Keratinocyte (primary cell): ENCODE measurements around the gene TPD52L2. TPM values are rescaled to one million over a fixed set of nuclear protein-coding genes. Genes with fewer than 3 reads are reported as not detected.

Experiments used
- DNase-seq: peaks from one replicate; pipeline ENCODE4 v3.0.0-alpha.2; 2011; ENCODE audit warnings: low read depth, missing footprints, low spot score
- FAIRE-seq: peaks from 2 replicates; lab custom pipeline; 2011; peaks lifted over from hg19 to GRCh38; lab: Jason Lieb, UNC
- H2AFZ ChIP-seq: 2 replicates; pipeline ENCODE4 v1.6.0; 2012; ENCODE audit warnings: low read length, control low read depth, inconsistent platforms; ENCODE audit not compliant: control insufficient read depth
- H3K27ac ChIP-seq: 2 replicates; pipeline ENCODE4 v1.5.1; 2011; ENCODE audit warnings: low read length; ENCODE audit not compliant: control insufficient read depth, insufficient read depth
- H3K27me3 ChIP-seq: 3 replicates; pipeline ENCODE4 v1.6.0; 2011; ENCODE audit warnings: low read length; ENCODE audit not compliant: control insufficient read depth, insufficient read depth; ENCODE audit errors: extremely low read depth
- H3K36me3 ChIP-seq, 2 experiments: 2 replicates in 1 of 2; 3 replicates in 1 of 2; pipeline ENCODE4 v1.5.1; 2011; ENCODE audit warnings: low read length in 2 of 2, mild to moderate bottlenecking in 1 of 2; ENCODE audit not compliant: control insufficient read depth in 2 of 2, insufficient read depth in 2 of 2; ENCODE audit errors: extremely low read depth in 1 of 2
- H3K4me1 ChIP-seq: 3 replicates; pipeline ENCODE4 v1.5.1; 2011; ENCODE audit warnings: low read length; ENCODE audit not compliant: control insufficient read depth, insufficient read depth; ENCODE audit errors: extremely low read depth
- H3K4me2 ChIP-seq: 3 replicates; pipeline ENCODE4 v1.6.0; 2011; ENCODE audit warnings: low read depth, low read length; ENCODE audit not compliant: control insufficient read depth, insufficient read depth; ENCODE audit errors: extremely low read depth
- H3K4me3 ChIP-seq, 3 experiments: fragments of 200-600 bp in 1 of 3; sonication (generic) in 1 of 3; 2 replicates in 2 of 3; 3 replicates in 1 of 3; pipeline ENCODE4 v1.5.1; 2011 to 2016; ENCODE audit warnings: low read length in 3 of 3, mild to moderate bottlenecking in 3 of 3, control low read depth in 2 of 3, inconsistent platforms in 1 of 3, low read depth in 1 of 3, mixed read lengths in 1 of 3, mixed run types in 1 of 3, moderate library complexity in 1 of 3; ENCODE audit not compliant: control insufficient read depth in 2 of 3, insufficient read depth in 2 of 3; ENCODE audit errors: extremely low read depth in 1 of 3
- H3K79me2 ChIP-seq: 2 replicates; pipeline ENCODE4 v1.6.0; 2012; ENCODE audit warnings: low read length; ENCODE audit not compliant: control insufficient read depth, insufficient read depth
- H3K9ac ChIP-seq: 3 replicates; pipeline ENCODE4 v1.6.0; 2011; ENCODE audit warnings: low read length; ENCODE audit not compliant: control insufficient read depth, insufficient read depth; ENCODE audit errors: extremely low read depth
- H3K9me1 ChIP-seq: 3 replicates; pipeline ENCODE4 v1.6.0; 2011; ENCODE audit warnings: low read length; ENCODE audit not compliant: control insufficient read depth, insufficient read depth; ENCODE audit errors: extremely low read depth
- H3K9me3 ChIP-seq: 2 replicates; pipeline ENCODE4 v1.5.1; 2012; ENCODE audit warnings: low read depth, low read length; ENCODE audit not compliant: control insufficient read depth
- H4K20me1 ChIP-seq: 3 replicates; pipeline ENCODE4 v1.6.0; 2011; ENCODE audit warnings: low read length; ENCODE audit not compliant: control insufficient read depth, insufficient read depth; ENCODE audit errors: extremely low read depth
- CTCF ChIP-seq, 3 experiments: IDR thresholded peaks in 1 of 3; conservative IDR thresholded peaks in 1 of 3; optimal IDR thresholded peaks in 1 of 3; 2 replicates in 2 of 3; 3 replicates in 1 of 3; pipeline versions ENCODE3 to v1.5.1; 2011; ENCODE audit warnings: low read length in 3 of 3, mild to moderate bottlenecking in 3 of 3, moderate library complexity in 2 of 3, control low read depth in 1 of 3, inconsistent platforms in 1 of 3; ENCODE audit not compliant: insufficient read depth in 2 of 3; ENCODE audit errors: extremely low read depth in 1 of 3
- EZH2 ChIP-seq: IDR thresholded peaks from one replicate; pipeline ENCODE4 v1.6.1; 2012; ENCODE audit warnings: inconsistent platforms, mild to moderate bottlenecking, low read length, moderate library complexity
- dilution Hi-C: fragments of 300-500 bp; cut with MboI; formaldehyde crosslinking; loops from one replicate; pipeline ENCODE4 v1.7.0; 2020; ENCODE audit warnings: low sequenced_read_pairs; ENCODE audit not compliant: extremely low pct_ligation_motif_present
- polyA plus RNA-seq, 5 experiments: library from polyadenylated mRNA; depleted of rRNA in 3 of 5; stranded (reverse) in 3 of 5; stranded (forward) in 1 of 5; unstranded in 1 of 5; fragments of >200 nt; gene quantifications; 1 replicate in 1 of 5; 2 replicates in 3 of 5; 3 replicates in 1 of 5; pipeline versions ENCODE4 v1.2.1 to v1.2.3, GENCODE V29; 2011 to 2012; ENCODE audit warnings: missing spikeins in 2 of 5, low read depth in 1 of 5, low replicate concordance in 1 of 5

The TPD52L2 gene
- polyA plus RNA-seq, 1 donor (not counting 4 experiments of a cell fraction or from before 2014, with no cell fraction given), result 177 TPM

DNA sequence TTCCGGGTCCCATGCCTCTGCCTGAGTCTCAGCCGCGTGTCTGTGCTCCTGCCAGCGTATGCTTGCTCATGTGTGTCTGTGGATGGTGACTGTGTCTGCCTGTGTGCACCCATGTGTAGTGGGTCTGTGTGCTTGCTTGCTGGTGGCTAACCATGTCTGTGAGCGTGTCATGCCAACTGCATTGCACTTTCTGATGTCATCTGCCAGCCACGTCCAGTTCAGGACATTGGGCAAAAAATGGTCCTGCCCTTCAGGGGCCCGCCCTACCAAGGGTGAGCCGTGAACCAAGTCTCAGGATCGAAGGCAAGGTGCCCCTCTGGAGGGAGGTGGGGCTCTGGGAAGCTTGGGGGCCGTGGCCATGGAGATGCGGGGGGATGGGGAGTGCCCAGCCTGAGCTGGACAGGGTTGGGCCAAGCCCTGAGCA, 24.7 kb upstream of the TPD52L2 start:
- no peak for FAIRE-seq
- Histone ChIP-seq H3K27ac (no peak overlapping the region), H3K27me3 (peaks cover 17% of the 10 kb centered on the region), H3K9ac (no peak overlapping the region), H3K36me3 (no peaks in the 10 kb centered on the region), H3K4me3 (no peak overlapping the region), H3K79me2 (no peaks in the 10 kb centered on the region), H2AFZ (no peak overlapping the region), H3K9me3 (no peaks in the 10 kb centered on the region), H4K20me1 (peaks cover 2% of the 10 kb centered on the region), H3K9me1 (no peaks in the 10 kb centered on the region), H3K4me1 (peaks cover 5% of the 10 kb centered on the region), H3K4me2 (no peak overlapping the region)
- dilution Hi-C loops, result no loop called here
- TF ChIP-seq CTCF (optimal IDR thresholded peaks at IDR 0.05 in 1 of 3, IDR thresholded peaks at IDR 0.05 in 1 of 3, conservative IDR thresholded peaks at IDR 0.05 in 1 of 3; ENCODE audit: extremely low read depth in 1 of 3, insufficient read depth in 2 of 3, low read length in 3 of 3), result no peak
- TF ChIP-seq EZH2, result no peak
- no peak for DNase-seq

DNA sequence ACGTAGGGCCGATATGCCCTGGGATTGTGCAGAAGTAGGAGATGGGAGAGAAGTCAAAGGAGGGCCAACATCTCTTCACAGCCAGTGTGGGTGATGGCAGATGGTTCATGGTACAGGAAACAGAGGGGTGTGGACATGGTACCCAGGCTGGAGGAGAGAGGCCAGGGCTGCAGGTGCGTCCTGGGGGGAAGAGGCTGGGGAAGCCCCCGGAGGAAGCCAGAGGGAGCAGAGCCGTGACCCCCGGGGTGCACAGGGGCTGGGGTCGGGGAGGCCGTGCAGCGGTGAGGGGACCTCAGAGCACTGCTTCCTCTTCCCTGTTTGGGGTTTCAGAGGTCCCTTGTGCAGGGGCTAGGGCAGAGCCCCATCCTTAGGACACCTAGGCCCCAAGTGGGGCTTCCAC, 22.8 kb upstream of the TPD52L2 start:
- no peak overlapping the region for H3K27ac ChIP-seq
- H3K9me3 ChIP-seq, result no peaks in the 10 kb centered on the region
- H4K20me1 ChIP-seq, result peaks cover 2% of the 10 kb centered on the region
- peaks cover 31% of the 10 kb centered on the region for H3K27me3 ChIP-seq
- H3K9me1 ChIP-seq, result no peaks in the 10 kb centered on the region
- H3K79me2 ChIP-seq, result no peaks in the 10 kb centered on the region
- TF ChIP-seq EZH2, result no peak
- TF ChIP-seq CTCF (optimal IDR thresholded peaks at IDR 0.05 in 1 of 3, IDR thresholded peaks at IDR 0.05 in 1 of 3, conservative IDR thresholded peaks at IDR 0.05 in 1 of 3; ENCODE audit: extremely low read depth in 1 of 3, insufficient read depth in 2 of 3, low read length in 3 of 3), result no peak
- DNase-seq (no peak), FAIRE-seq (no peak)
- dilution Hi-C loops, result no loop called here
- no peaks in the 10 kb centered on the region for H3K36me3 ChIP-seq
- H3K9ac ChIP-seq, result no peak overlapping the region
- H3K4me2 ChIP-seq, result no peak overlapping the region
- H3K4me3 ChIP-seq, result no peak overlapping the region
- H2AFZ ChIP-seq, result no peak overlapping the region
- H3K4me1 ChIP-seq, result peaks cover 5% of the 10 kb centered on the region
